Fibroblast of skin of left quadriceps (primary cell): ENCODE data around the gene GRAP.

Source experiments
- DNase-seq, 2 experiments: peaks; one replicate each; pipeline ENCODE4 v3.0.0-alpha.2; 2013; ENCODE audit warnings: low read depth in 2 of 2

The GRAP gene

GRCh38 chr17:18984273-18985114 lies 62.3 kb downstream of the GRAP start:
- no peak for DNase-seq

- no peak for DNase-seq
These were observed 64.9 kb downstream of the GRAP start for GRCh38 chr17:18981642-18982424.

- DNase-seq = no peak
These were observed 65.5 kb downstream of the GRAP start for GRCh38 chr17:18981335-18981641.

GRCh38 chr17:18980682-18981334 lies 65.9 kb downstream of the GRAP start:
- DNase-seq = no peak

- no peak for DNase-seq
These were observed 68.1 kb downstream of the GRAP start for GRCh38 chr17:18978655-18979054.

GRCh38 chr17:18978050-18978449 lies 68.7 kb downstream of the GRAP start:
- no peak for DNase-seq

- no peak for DNase-seq
These were observed 69.1 kb downstream of the GRAP start for GRCh38 chr17:18977646-18978045.

GRCh38 chr17:18977021-18977420 lies 69.7 kb downstream of the GRAP start:
- DNase-seq = no peak

GRCh38 chr17:18976201-18976600 lies 70.6 kb downstream of the GRAP start:
- DNase-seq = no peak

- no peak for DNase-seq
These were observed 71.2 kb downstream of the GRAP start for GRCh38 chr17:18975597-18975996.

- no peak for DNase-seq
These were observed 72.2 kb downstream of the GRAP start for GRCh38 chr17:18974407-18975149.

GRCh38 chr17:18971801-18972200 lies 75.0 kb downstream of the GRAP start:
- no peak for DNase-seq
